Skin epidermis (tissue), 12 donors: Measurements from ENCODE around the gene EIF4G1.

ENCODE experiments used
- H3K27ac ChIP-seq, 21 experiments: fragments of 200-600 bp; sonication (generic) in 11 of 21; one replicate each; pipeline ENCODE4 v1.5.0; 2020; ENCODE audit warnings: mild to moderate bottlenecking in 3 of 21, inconsistent platforms in 2 of 21, moderate library complexity in 2 of 21
- H3K4me3 ChIP-seq, 7 experiments: fragments of 200-600 bp; sonication (generic) in 2 of 7; one replicate each; pipeline ENCODE4 v1.5.0; 2020; ENCODE audit warnings: inconsistent platforms in 2 of 7, mild to moderate bottlenecking in 2 of 7, moderate library complexity in 1 of 7

Gene EIF4G1

DNA sequence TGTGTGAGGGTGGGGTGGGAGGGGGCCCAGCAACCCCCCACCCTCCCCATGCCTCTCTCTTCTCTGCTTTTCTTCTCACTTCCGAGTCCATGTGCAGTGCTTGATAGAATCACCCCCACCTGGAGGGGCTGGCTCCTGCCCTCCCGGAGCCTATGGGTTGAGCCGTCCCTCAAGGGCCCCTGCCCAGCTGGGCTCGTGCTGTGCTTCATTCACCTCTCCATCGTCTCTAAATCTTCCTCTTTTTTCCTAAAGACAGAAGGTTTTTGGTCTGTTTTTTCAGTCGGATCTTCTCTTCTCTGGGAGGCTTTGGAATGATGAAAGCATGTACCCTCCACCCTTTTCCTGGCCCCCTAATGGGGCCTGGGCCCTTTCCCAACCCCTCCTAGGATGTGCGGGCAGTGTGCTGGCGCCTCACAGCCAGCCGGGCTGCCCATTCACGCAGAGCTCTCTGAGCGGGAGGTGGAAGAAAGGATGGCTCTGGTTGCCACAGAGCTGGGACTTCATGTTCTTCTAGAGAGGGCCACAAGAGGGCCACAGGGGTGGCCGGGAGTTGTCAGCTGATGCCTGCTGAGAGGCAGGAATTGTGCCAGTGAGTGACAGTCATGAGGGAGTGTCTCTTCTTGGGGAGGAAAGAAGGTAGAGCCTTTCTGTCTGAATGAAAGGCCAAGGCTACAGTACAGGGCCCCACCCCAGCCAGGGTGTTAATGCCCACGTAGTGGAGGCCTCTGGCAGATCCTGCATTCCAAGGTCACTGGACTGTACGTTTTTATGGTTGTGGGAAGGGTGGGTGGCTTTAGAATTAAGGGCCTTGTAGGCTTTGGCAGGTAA is 31.1 kb downstream of the EIF4G1 start:
- Histone ChIP-seq H3K27ac (peak overlapping the region in 7 of 21 experiments; percentile 5 to 69 (median 30)), H3K4me3 (no peak overlapping the region)

DNA sequence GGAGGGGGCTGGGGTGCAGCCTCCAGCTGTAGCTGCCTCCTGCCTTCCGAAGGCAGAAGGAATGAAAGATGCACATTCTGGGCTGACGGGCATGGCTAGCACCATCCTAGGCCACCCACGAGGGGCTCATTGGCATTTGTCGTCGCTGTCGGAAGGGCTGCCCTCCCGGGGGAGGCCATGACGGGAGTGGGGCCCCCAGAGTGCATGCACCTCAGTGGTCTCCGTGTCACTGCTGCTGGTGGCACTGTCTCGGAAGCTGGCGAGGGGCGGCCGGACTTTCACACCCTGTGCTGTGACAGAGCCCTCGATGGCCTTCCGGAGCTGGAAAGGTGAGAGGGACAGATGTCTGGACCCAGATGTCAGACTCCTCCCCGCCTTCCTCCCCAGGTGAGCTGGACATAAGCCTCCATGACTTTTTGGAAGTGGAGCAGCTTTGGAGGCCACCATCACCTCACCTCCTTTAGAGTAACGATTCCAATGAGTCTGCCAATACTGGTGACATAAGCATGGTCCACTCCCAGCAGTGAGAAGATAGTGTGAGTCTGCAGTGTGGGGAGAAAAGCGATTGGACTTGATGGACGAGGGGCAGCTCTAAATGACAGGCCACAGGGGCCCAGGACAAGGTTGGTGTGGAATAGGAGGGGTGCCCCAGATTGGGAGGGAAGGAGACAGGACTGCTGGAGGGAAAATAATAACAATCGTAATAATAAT is 32.2 kb downstream of the EIF4G1 start:
- no peak overlapping the region for H3K4me3 ChIP-seq
- H3K27ac ChIP-seq, result peak overlapping the region in 4 of 21 experiments; percentile 5 to 69 (median 28)

DNA sequence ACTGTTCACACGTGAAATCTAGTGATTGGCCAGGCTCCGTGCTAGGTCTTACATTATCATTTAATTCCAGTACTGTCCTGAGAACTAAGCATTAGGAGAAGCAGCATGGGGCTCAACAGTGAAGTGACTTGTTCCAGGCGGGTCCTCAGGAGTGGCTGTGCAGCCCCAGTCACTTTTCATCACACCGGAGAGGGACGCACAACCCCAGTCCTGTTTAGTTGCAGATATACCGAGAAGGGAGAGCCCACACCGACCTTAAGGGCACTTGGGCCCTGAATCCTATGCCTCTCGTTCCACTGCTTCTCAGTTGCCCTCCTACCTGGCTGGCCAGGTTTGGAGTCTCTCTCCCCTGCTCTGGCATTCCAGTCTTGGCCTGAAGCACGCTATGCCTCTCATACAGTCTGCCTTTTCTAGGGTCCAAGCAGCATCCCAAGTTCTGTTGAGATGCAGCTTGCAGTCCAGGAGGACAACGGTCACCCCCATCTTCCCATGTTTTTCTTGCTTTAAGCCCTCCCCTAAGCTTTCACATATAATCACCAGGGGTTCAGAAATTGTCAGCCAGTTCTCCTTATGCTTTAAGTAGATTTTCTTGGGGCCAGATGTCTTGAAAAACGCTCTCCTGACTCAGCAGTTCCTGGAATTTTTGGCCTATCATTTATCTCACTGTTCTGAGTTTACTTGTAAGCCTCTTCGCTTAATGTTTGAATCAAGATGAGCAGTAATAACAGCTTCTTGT is 33.1 kb downstream of the EIF4G1 start:
- H3K4me3 ChIP-seq, result no peak overlapping the region
- peak overlapping the region in 1 of 21 experiments; percentile 17 for H3K27ac ChIP-seq

DNA sequence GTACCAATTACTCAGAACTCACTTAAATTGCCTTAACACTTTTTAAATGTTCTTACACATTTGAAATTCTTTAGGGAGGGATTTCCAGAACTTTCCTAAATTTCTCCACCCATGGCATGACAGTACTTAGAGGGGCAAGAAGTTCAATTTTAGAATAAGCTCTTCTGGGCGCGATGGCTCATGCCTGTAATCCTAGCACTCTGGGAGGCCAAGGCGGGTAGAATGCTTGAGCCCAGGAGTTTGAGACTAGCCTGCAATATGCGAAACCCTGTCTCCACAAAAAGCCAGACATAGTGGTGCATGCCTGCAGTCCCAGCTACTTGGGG is 33.6 kb downstream of the EIF4G1 start:
- Histone ChIP-seq H3K27ac (peak overlapping the region in 1 of 21 experiments; percentile 17), H3K4me3 (no peak overlapping the region)

DNA sequence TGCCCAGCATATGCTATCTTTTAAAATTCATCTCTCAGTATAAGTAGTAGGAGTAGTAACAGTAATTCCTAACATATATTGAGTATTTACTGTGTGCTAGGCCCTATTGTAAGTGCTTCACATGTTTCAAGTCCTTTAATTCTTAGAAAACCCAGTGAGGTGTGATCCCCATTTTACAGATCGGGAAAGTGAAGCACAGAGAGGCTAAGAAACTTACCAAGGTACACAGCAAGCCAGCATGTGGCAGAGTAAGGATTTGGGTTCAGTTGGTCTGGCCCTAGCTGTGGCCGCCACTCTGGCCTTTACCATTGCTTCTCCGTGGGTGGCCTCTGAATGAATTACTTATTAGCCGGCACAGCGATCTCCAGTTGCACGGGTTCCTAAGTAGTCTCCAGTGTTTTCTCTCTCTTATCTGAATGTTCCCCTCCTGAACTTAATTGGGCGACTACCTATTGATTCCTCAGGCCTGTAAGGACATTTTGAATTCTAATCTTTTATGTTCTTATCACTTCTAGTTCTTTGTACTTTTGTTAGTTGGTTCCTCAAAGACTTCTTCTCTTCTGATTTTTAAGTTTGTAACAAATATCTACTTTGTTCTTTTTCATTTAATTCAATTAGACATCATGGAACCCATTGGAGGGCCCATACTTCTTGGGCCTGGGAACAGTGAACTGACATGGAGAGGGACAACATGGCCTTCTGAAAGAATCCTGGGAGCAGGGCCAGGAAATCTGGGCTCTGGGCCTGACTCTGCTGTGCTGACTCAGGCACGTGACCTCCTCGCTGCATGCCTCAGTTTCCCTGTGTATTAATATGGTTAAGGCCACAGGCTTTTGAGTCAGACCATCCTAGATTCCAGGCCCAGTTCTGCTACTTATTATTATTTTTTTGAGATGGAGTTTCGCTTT is 35.4 kb downstream of the EIF4G1 start:
- H3K4me3 ChIP-seq, result no peak overlapping the region
- no peak overlapping the region for H3K27ac ChIP-seq

DNA sequence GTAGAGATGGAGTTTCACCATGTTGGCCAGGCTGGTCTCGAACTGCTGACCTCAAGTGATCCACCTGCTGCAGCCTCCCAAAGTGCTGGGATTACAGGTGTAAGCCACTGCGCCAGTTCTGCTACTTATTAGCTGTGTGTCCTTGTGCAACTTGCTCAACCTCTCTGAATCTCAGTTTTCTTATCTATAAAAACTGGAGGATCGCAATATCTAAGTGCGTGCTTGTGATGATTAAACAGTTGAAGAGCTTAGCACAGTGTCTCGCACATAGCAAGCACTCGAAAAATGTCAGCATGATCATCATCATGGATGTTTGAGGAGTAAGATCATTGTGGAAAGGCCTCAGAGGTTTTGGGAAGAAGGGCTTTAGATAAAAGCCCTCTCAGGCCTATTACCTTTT is 36.2 kb downstream of the EIF4G1 start:
- Histone ChIP-seq H3K4me3 (no peak overlapping the region), H3K27ac (no peak overlapping the region)

DNA sequence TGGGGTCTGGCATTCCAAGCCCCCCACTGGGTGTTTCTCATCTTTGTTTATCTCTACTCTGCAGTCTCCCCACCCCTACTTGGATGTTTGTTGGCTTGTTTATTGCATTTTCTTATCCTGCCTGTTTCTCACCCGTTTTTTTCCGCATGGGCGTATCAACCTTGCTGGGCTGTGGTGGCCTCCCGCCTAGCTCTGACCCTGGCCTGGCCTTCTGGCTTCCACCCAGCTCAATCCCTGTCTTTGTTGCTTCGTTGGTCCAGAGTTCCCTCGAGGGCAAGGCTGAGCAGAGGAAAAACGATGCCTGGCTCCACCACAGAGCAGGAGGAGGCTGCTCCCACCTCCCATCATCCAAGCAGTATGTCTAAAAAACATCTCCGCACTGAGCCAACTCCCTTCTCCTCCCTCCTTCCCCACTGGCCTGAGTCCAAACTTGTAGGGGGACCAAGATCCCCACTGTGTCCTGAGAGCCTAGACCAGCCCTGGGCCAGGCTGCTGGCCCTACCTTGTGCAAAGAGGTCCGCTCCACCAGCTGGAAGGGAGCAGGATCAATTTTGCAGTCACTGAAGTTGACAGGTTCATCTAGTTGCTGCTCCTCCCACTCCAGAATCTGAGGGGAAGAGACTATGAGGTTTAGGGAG is 37.2 kb downstream of the EIF4G1 start:
- Histone ChIP-seq H3K4me3 (no peak overlapping the region), H3K27ac (no peak overlapping the region)

DNA sequence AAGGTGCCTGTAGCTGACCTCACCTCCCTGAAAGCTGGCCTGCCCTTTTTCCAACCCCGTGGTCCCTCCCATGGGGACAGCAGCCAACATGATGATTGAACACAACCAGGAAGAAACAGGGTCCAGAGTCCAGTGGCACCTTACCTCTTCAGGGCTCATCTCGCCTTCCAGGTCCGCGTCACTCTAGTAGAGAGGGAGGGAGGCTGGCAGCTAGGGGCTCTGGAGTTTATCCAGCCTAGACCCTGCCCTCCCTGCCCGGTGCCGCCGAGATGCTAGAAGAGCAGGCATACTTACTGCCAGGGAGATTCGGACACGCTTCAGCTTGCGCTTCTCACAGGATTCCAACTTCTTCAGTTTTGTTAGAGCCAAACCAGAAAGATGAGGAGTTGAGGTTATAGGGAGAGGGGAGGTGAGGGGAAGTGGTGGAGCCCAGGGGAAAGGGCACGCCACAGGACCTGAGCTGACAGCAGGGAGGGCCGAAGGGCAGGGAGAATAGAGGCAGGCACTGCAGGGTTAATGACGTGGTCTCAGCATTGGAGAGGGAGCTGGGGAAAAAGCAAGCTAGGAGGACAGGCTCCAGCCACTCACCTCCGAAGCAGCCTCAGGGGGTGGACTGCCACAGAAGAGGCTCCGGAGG is 37.9 kb downstream of the EIF4G1 start:
- H3K4me3 ChIP-seq, result no peak overlapping the region
- H3K27ac ChIP-seq, result no peak overlapping the region

DNA sequence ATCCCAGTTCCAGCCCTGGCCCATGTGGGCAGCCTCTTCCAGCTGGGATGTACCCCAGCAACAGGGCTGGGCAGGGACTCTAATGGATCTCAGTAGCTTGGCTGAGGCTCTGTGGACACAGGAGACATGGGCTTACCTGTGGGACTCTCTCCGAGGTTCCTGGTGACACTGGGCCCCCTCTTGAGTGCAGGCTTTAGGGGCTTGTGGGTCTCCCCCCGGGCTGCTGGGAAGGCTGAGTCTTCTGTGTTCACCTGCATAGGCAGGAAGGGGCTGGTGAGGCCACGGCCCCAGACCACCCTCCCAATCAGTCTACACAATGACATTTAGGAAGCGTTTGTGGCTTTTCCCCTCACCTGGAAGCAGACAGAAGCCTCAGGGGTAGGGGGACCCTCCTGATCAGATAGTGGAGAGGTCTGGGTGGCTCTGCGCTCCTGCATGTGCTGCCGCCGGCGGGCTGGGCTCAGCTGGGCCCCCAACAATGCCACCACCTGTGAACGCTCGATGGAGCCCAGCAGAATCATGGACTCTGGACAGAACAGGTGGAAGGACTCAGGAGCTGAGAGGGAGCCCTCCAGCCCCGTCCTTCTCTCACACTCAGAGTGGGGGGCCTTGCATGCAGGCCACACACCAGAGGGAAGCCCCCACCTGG is 38.6 kb downstream of the EIF4G1 start:
- no peak overlapping the region for H3K27ac ChIP-seq

DNA sequence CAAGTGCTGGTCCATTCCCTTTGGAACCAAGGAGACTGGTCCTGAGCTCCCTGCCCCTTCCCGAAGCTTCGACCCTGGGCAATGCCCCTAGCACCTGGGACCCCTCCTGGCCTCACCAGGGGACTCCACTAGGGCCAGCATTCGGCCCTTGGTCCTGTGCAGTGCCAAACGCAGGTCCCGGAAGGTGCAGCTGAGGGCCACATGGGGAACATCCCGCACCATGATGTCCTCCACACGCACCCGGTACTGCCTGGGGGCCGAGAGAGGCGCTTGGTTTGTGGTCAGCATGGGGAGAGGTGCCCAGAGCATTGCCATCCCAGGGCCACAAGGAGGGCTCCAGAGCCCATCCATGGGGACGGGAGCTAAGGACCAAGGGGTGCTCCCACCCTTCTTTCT is 39.1 kb downstream of the EIF4G1 start:
- no peak overlapping the region for H3K4me3 ChIP-seq

More for the DNA sequence above, 38.6 kb downstream of the EIF4G1 start:
- no peak overlapping the region for H3K4me3 ChIP-seq

DNA sequence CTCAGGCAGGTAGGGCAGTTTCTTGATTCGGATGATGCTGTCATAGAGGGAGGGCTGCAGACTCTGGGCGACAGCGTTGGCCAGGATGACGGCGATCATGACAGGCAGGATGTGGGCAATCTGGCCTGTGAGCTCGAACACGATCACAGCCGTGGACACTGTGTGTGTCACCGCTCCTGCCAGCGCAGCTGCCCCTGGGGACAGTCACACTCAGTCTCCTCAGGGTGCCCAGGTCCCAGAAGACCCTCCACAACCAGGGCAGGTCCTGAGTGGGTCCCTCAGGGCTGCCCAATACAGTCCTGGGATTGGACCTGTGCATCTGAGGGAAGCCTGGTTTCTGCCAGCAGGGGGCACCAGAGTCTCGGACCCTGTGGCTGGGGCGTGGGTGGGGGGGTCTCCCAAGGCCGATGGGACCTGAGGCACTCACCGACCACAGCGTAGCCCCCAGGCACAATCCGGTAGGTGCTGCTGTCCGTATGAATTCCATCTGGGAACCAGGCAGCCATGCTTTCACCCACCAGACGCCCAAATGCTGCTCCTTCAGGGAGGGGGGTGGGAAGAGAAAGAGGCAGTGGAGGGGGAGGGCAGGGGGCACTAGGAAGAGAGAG is 39.8 kb downstream of the EIF4G1 start:
- Histone ChIP-seq H3K27ac (no peak overlapping the region), H3K4me3 (no peak overlapping the region)

More for the DNA sequence above, 39.1 kb downstream of the EIF4G1 start:
- no peak overlapping the region for H3K27ac ChIP-seq

DNA sequence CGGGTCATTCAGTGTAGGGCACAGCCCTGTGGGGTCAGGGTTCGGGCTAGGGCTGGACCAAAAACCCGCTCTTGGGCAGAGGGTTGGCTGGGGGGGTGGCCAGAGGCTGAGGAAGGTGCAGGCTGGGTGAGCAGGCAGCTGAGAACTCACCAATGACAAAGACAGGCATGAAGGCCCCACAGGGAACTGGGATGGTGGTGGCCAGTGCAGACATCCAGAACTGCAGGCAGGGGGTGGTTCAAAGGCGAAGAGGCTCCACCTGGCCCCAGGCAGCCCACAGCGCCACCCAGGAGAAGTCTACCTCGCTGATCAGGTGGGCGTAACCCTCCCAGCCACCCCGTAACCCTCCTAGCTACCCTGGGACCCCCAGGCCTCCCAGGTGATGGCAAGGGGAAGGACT is 40.3 kb downstream of the EIF4G1 start:
- H3K4me3 ChIP-seq, result no peak overlapping the region
- H3K27ac ChIP-seq, result no peak overlapping the region

DNA sequence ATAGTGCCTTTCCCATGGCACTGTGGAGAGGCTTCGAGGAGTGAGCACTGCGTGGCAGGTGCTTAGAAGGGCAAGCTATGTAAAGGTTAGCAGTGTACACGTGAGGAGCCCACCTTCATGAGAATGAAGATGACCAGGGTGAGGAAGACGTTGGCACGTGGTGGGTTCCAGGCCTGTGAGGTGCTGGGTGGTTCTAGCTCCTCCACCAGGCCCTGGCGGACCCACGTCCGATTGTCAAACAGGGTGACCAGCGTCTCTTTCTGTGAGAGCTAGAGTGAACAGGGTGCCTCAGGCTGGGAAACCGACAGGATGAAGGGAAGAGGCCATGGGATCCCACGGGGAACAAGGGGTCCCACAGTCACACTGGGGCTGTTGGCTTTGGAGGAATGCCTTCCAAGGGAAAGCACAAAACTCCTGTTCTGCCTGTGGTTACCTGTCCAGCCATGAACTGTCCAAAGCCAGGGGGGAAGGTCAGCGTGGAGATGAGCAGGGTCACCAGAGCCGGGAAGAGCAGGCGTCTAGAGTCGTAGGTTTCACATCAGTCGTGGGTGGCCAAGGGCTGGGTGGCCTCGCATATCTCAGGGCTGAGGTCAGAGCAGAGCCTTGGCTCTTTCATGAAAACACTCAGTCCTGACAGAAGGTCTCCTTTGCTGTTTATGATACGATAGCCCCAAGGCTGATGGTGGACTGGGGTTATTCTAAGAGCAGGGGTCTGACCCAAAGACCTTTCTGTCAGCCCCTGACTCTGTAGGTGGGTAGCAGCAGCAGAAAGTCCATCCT is 41.0 kb downstream of the EIF4G1 start:
- no peak overlapping the region for H3K4me3 ChIP-seq
- no peak overlapping the region for H3K27ac ChIP-seq

DNA sequence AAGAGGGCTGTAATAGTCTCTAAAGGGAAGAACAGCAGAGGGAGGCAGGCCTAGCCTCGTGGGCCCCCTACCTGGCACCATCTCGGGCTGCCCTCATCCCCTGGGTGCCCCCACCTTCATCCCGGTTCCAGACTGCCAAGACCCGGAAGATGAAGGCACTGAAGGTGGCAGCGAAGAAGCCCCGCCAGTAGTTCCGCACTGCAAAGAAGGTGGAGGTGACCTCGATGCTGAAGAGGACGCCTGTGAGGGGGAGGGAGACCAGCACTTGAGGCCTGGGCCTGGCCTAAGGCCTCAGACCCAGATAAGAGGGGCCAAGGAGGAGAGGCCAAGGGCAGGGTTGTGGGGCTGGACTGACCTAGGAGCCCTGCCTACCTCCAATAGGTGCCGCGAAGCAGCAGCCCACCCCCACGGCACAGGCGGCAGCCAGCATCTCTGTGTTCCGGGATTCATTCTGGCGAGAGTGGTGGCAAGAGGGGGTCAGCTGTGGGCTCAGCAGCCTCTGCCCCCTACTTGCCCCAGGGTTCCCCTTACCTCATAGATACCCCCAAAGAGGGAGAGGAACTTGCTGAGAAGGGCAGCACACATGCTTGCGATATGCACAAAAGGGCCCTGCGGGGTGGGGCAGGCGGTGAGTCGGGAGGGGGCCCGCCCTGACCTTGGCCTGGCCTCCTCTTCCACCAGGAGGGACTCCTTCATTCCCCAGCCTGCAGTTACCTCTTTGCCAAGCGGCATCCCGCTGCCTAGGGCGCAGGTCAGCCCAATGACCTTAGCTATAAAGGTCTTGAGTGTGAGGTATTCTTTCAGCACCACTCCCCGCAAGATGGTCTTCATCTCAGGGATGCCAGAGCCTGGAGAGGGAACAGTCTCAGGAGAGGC is 43.1 kb downstream of the EIF4G1 start:
- H3K4me3 ChIP-seq, result no peak overlapping the region
- H3K27ac ChIP-seq, result no peak overlapping the region

DNA sequence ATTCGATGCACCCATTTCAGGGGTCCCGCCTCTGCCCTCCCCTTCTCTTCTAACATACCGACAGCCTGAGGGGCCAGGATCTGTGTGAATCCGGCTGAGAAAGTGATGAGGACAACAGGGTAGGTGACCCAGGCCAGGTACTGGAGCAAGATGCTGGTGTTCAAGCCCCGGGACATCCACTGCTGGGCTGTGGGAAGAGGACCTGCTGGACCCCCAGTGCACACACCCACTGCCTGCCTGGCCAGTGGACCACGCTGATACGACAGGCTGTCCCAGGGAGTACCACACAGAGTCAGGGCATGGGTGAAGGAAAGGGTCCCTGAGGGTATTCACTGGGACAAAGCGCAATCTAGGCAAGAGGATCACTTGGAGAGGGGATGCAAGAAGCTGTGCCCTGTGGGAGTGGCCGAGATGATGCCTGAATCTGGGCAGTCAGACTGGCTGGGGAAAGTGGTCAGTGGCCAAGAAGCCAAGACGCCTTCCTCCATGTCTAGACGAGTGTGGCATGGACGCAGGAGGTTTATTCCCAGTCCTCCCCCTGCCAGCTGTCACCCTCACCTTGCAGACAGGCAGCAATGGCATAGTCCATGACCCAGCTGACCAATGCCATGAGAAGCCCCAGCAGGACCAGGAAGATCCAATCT is 43.8 kb downstream of the EIF4G1 start:
- Histone ChIP-seq H3K4me3 (no peak overlapping the region), H3K27ac (no peak overlapping the region)

DNA sequence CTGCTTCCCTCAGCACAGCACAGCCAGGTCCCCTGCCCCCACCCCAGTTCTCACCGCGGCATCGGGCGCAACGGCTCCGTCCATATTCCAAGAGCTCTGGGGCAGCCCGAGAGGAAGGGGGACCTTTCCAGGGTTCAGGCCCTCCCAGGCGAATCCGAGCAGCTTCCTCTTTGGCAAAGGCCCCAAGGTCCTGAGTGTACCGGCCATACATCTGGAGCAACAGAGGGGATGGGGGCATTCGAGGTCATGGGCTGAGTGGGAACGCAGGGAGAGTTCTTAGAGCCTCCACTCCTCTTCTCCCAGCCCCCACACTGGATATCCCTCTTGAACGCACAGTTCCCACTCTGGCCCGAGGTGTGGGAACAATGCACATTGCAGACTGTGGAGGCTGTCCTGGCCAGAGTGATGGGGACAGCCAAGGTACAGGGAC is 44.5 kb downstream of the EIF4G1 start:
- Histone ChIP-seq H3K27ac (no peak overlapping the region), H3K4me3 (no peak overlapping the region)
